HEK293 (cell line): ENCODE data around the gene CHKA.

Experiments used
- CTCF ChIA-PET: fragments of 350-600 bp; formaldehyde crosslinking; extraction: SDS; loops from one replicate; lab custom pipeline; 2021; ENCODE audit warnings: antibody characterized with exemption; lab: Yijun Ruan, JAX
- POLR2A ChIA-PET: fragments of 300-600 bp; formaldehyde crosslinking; extraction: SDS; loops from one replicate; lab custom pipeline; 2020; ENCODE audit warnings: antibody characterized with exemption, inconsistent platforms; lab: Yijun Ruan, JAX
- H3K27ac ChIP-seq: fragments of 200-500 bp; sonication (Bioruptor generic); 2 replicates; pipeline ENCODE4 v1.5.1; 2014; ENCODE audit warnings: low read depth, low read length, control low read depth, inconsistent platforms; ENCODE audit errors: extremely low read depth
- H3K36me3 ChIP-seq, 2 experiments: fragments of 200-500 bp in 1 of 2; sonication (Bioruptor generic) in 1 of 2; 1 replicate in 1 of 2; 2 replicates in 1 of 2; pipeline ENCODE4 v1.5.1; 2014 to 2017; ENCODE audit warnings: inconsistent platforms in 2 of 2, low read length in 2 of 2; ENCODE audit not compliant: control insufficient read depth in 2 of 2, insufficient read depth in 1 of 2
- H3K4me1 ChIP-seq: fragments of 200-500 bp; sonication (Bioruptor generic); 2 replicates; pipeline ENCODE4 v1.5.1; 2014; ENCODE audit warnings: mild to moderate bottlenecking, low read length, inconsistent platforms; ENCODE audit not compliant: control insufficient read depth, insufficient read depth
- H3K4me3 ChIP-seq: 2 replicates; pipeline ENCODE4 v1.5.1; 2011; ENCODE audit warnings: low read depth, mild to moderate bottlenecking, control low read depth, low read length, moderate library complexity
- H3K9me3 ChIP-seq: fragments of 200-500 bp; sonication (Bioruptor generic); 2 replicates; pipeline ENCODE4 v1.5.1; 2014; ENCODE audit warnings: low read depth, low read length, inconsistent platforms; ENCODE audit not compliant: control insufficient read depth, insufficient read depth
- GFI1B ChIP-seq: fragments of 450-650 bp; formaldehyde crosslinking; IDR thresholded peaks from 2 replicates; pipeline ENCODE4 v1.5.1; 2016; ENCODE audit warnings: missing biosample characterization, missing genetic modification characterization
- GLIS1 ChIP-seq: fragments of 450-650 bp; formaldehyde crosslinking; IDR thresholded peaks from 2 replicates; pipeline ENCODE4 v1.5.1; 2016; ENCODE audit warnings: missing biosample characterization, missing genetic modification characterization
- INSM2 ChIP-seq: fragments of 450-650 bp; formaldehyde crosslinking; IDR thresholded peaks from 2 replicates; pipeline ENCODE4 v1.5.1; 2016; ENCODE audit warnings: missing biosample characterization, missing genetic modification characterization
- KLF1 ChIP-seq: fragments of 450-650 bp; formaldehyde crosslinking; IDR thresholded peaks from 2 replicates; pipeline ENCODE4 v1.5.1; 2016; ENCODE audit warnings: missing biosample characterization, missing genetic modification characterization
- OSR2 ChIP-seq: fragments of 450-650 bp; formaldehyde crosslinking; IDR thresholded peaks from 2 replicates; pipeline ENCODE4 v1.5.1; 2016; ENCODE audit warnings: missing biosample characterization, missing genetic modification characterization
- SP7 ChIP-seq: fragments of 450-650 bp; formaldehyde crosslinking; IDR thresholded peaks from 2 replicates; pipeline ENCODE4 v1.5.1; 2016; ENCODE audit warnings: missing biosample characterization, missing genetic modification characterization
- ZFHX2 ChIP-seq: fragments of 450-650 bp; formaldehyde crosslinking; conservative IDR thresholded peaks from 2 replicates; pipeline ENCODE4 v1.5.1; 2016; ENCODE audit warnings: missing biosample characterization, missing genetic modification characterization
- ZIC2 ChIP-seq: fragments of 450-650 bp; formaldehyde crosslinking; IDR thresholded peaks from 2 replicates; pipeline ENCODE4 v1.5.1; 2016; ENCODE audit warnings: missing biosample characterization, missing genetic modification characterization
- ZNF157 ChIP-seq: fragments of 450-650 bp; formaldehyde crosslinking; IDR thresholded peaks from 2 replicates; pipeline ENCODE4 v1.5.1; 2016; ENCODE audit warnings: missing biosample characterization, missing genetic modification characterization
- ZNF214 ChIP-seq: fragments of 450-650 bp; formaldehyde crosslinking; IDR thresholded peaks from 2 replicates; pipeline ENCODE4 v1.5.1; 2017; ENCODE audit warnings: missing biosample characterization, mild to moderate bottlenecking, missing genetic modification characterization, borderline replicate concordance
- ZNF221 ChIP-seq: fragments of 450-650 bp; formaldehyde crosslinking; IDR thresholded peaks from 2 replicates; pipeline ENCODE4 v1.5.1; 2017; ENCODE audit warnings: missing biosample characterization, missing genetic modification characterization, borderline replicate concordance
- ZNF423 ChIP-seq: fragments of 450-650 bp; formaldehyde crosslinking; IDR thresholded peaks from 2 replicates; pipeline ENCODE4 v1.5.1; 2016; ENCODE audit warnings: missing biosample characterization, missing genetic modification characterization
- ZNF510 ChIP-seq: fragments of 450-650 bp; formaldehyde crosslinking; IDR thresholded peaks from 2 replicates; pipeline ENCODE4 v1.5.1; 2018; ENCODE audit warnings: mild to moderate bottlenecking, missing genetic modification characterization, missing biosample characterization; ENCODE audit not compliant: insufficient replicate concordance
- ZNF600 ChIP-seq: fragments of 450-650 bp; formaldehyde crosslinking; IDR thresholded peaks from 2 replicates; pipeline ENCODE4 v1.5.1; 2016; ENCODE audit warnings: missing biosample characterization, missing genetic modification characterization
- ZNF629 ChIP-seq: fragments of 450-650 bp; formaldehyde crosslinking; IDR thresholded peaks from 2 replicates; pipeline ENCODE4 v1.5.1; 2017; ENCODE audit warnings: missing biosample characterization, missing genetic modification characterization
- ZNF707 ChIP-seq: fragments of 450-650 bp; formaldehyde crosslinking; IDR thresholded peaks from 2 replicates; pipeline ENCODE4 v1.5.1; 2016; ENCODE audit warnings: missing biosample characterization, missing genetic modification characterization
- TF ChIP-seq, protein P1 (sequence below): fragments of 450-650 bp; formaldehyde crosslinking; conservative IDR thresholded peaks from 2 replicates; pipeline ENCODE4 v1.5.1; 2016; ENCODE audit warnings: low read depth, missing biosample characterization, missing genetic modification characterization
- TF ChIP-seq, protein P2 (sequence below): fragments of 450-650 bp; formaldehyde crosslinking; IDR thresholded peaks from 2 replicates; pipeline ENCODE4 v1.5.1; 2016; ENCODE audit warnings: missing biosample characterization, missing genetic modification characterization

The CHKA gene

GRCh38 chr11:68043349-68044144 lies 77.6 kb downstream of the CHKA start (continued):
- TF ChIP-seq, protein P1, sequence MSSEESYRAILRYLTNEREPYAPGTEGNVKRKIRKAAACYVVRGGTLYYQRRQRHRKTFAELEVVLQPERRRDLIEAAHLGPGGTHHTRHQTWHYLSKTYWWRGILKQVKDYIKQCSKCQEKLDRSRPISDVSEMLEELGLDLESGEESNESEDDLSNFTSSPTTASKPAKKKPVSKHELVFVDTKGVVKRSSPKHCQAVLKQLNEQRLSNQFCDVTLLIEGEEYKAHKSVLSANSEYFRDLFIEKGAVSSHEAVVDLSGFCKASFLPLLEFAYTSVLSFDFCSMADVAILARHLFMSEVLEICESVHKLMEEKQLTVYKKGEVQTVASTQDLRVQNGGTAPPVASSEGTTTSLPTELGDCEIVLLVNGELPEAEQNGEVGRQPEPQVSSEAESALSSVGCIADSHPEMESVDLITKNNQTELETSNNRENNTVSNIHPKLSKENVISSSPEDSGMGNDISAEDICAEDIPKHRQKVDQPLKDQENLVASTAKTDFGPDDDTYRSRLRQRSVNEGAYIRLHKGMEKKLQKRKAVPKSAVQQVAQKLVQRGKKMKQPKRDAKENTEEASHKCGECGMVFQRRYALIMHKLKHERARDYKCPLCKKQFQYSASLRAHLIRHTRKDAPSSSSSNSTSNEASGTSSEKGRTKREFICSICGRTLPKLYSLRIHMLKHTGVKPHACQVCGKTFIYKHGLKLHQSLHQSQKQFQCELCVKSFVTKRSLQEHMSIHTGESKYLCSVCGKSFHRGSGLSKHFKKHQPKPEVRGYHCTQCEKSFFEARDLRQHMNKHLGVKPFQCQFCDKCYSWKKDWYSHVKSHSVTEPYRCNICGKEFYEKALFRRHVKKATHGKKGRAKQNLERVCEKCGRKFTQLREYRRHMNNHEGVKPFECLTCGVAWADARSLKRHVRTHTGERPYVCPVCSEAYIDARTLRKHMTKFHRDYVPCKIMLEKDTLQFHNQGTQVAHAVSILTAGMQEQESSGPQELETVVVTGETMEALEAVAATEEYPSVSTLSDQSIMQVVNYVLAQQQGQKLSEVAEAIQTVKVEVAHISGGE (tag by site-specific recombination): no peak
- peak; percentile 80 for TF ChIP-seq KLF1 (tag by site-specific recombination)
- TF ChIP-seq SP7: peak; percentile 38
- TF ChIP-seq ZNF214 (tag by site-specific recombination): no peak
- TF ChIP-seq ZNF221 (tag by site-specific recombination): no peak
- 0 out of 2 replicates have a peak, but pooled peaks have one; percentile 21 for TF ChIP-seq ZNF600 (tag by site-specific recombination)
- no peak for TF ChIP-seq ZNF510
- TF ChIP-seq ZNF423: peak; percentile 24; the same call in 1 of the 2 replicates
- no peak for TF ChIP-seq OSR2 (tag by site-specific recombination)
- TF ChIP-seq, all 188 proteins: peak for 9

- CTCF ChIA-PET: no interaction called here
- H3K27ac ChIP-seq: no peak overlapping the region
These were observed 78.2 kb downstream of the CHKA start for GRCh38 chr11:68043029-68043348.

DNA sequence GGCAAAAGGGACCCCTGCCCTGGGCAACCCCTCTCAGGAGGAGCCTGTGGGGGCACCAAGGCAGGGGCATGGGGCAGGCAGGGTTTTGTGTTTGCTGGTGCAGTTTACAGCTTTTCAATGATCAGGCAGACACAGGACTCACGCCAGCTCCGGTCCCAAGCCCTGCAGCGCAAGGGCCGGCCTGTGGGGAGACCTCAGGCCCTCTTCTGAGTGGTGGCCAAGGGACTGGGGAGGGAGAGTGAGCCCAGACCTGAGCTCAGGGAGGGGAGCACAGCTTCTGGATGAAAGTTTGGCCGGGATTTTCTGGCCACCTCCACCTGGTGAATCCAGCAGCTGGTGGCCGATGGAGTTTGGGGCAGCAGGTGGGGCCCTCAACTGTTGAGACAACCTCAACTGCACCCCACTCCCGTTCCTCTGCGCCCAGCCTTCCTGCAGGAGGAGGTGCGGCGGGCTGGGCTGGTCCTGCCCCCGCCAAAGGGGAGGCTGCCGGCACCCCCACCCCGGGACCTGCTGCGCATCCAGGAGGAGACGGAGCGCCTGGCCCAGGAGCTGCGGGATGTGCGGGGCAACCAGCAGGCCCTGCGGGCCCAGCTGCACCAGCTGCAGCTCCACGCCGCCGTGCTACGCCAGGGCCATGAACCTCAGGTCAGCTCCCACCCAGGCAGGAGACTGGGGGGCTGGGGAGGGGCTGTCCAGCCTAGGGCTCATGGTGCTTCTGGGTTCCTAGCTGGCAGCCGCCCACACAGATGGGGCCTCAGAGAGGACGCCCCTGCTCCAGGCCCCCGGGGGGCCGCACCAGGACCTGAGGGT lies 78.8 kb downstream of the CHKA start:
- H3K27ac ChIP-seq: no peak overlapping the region
- H3K9me3 ChIP-seq: no peaks in the 10 kb centered on the region
- ChIA-PET CTCF (no interaction called here), POLR2A (interaction anchor here (1.4 kb wide), 1 partner anchor 10 kb away, joined by 3 read pairs; no protein-coding TSS in a partner anchor)
- no peak overlapping the region for H3K4me3 ChIP-seq
- no peaks in the 10 kb centered on the region for H3K4me1 ChIP-seq
- no peak for TF ChIP-seq ZIC2 (tag by site-specific recombination)
- no peak for TF ChIP-seq ZNF707 (tag by site-specific recombination)
- 0 out of 2 replicates have a peak, but pooled peaks have one; percentile 20 for TF ChIP-seq ZFHX2 (tag by site-specific recombination)
- no peak for TF ChIP-seq ZNF157 (tag by site-specific recombination)
- no peak for TF ChIP-seq INSM2
- TF ChIP-seq, protein P2, sequence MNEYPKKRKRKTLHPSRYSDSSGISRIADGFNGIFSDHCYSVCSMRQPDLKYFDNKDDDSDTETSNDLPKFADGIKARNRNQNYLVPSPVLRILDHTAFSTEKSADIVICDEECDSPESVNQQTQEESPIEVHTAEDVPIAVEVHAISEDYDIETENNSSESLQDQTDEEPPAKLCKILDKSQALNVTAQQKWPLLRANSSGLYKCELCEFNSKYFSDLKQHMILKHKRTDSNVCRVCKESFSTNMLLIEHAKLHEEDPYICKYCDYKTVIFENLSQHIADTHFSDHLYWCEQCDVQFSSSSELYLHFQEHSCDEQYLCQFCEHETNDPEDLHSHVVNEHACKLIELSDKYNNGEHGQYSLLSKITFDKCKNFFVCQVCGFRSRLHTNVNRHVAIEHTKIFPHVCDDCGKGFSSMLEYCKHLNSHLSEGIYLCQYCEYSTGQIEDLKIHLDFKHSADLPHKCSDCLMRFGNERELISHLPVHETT (tag by site-specific recombination): no peak
- TF ChIP-seq GFI1B: no peak
- TF ChIP-seq ZNF629: no peak
- peaks cover 0 to 7% of the 10 kb centered on the region in 2 experiments; a peak in 1 of 3 replicates for H3K36me3 ChIP-seq

More at GRCh38 chr11:68043029-68043348, 78.2 kb downstream of the CHKA start:
- TF ChIP-seq GLIS1: peak; percentile 81
- TF ChIP-seq, protein P1 (tag by site-specific recombination): no peak
- Histone ChIP-seq H3K4me1 (no peaks in the 10 kb centered on the region), H3K36me3 (peaks cover 0 to 10% of the 10 kb centered on the region in 2 experiments; a peak in 1 of 3 replicates), H3K9me3 (no peaks in the 10 kb centered on the region), H3K4me3 (no peak overlapping the region)
- POLR2A ChIA-PET: interaction anchor here (1.4 kb wide), 1 partner anchor 9 kb away, joined by 3 read pairs; no protein-coding TSS in a partner anchor
